ENCODE results near the gene SNRNP27.

The SNRNP27 gene

DNA sequence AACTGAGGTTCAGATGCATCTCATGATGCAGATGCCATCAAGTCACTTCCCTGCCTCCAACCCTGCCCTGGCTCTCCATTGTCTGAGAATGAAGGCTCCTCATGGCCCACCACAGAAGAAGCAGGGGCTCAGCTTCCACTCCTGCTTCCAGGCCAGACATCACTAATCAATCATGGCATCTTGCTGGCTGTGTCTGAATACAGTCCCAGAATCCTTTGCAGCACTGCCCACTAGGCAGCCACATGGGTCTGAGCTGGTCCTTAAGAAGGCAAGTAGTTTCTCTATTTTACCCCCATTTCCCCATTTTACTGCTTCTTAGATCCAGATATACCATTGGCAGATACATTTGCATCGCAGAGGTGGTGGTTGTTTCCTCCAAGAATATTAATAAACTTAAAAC is 60.3 kb downstream of the SNRNP27 start:
- TF ChIP-seq SUZ12 (IDR thresholded peaks at IDR 0.05; ENCODE audit: extremely low read depth, insufficient read depth, insufficient read length), result no peak
- TF ChIP-seq ZNF274 (IDR thresholded peaks at IDR 0.05; ENCODE audit: low read depth, low read length), result no peak
- no peak for TF ChIP-seq YY1 (IDR thresholded peaks at IDR 0.05; ENCODE audit: insufficient read depth, insufficient read length)
- no peaks in the 10 kb centered on the region for H3K27me3 ChIP-seq (ENCODE audit: insufficient read depth, insufficient read length)
- H3K36me3 ChIP-seq (ENCODE audit: insufficient read depth, insufficient read length, low read length), result no peaks in the 10 kb centered on the region
- H3K9me3 ChIP-seq (ENCODE audit: insufficient read depth, low read length), result no peaks in the 10 kb centered on the region
- H3K9ac ChIP-seq (ENCODE audit: insufficient read length, low read depth), result no peak overlapping the region
- no peak overlapping the region for H3K4me3 ChIP-seq (ENCODE audit: insufficient read length, low read depth)
- no peaks in the 10 kb centered on the region for H3K4me1 ChIP-seq (ENCODE audit: insufficient read depth, insufficient read length)
- DNase-seq (ENCODE audit: low read depth, low spot score), result no peak
